ENCODE data around the gene POLE.

POLE gene

GRCh38 chr12:132648616-132649225 lies 38.4 kb downstream of the POLE start:
- no peak for DNase-seq

GRCh38 chr12:132647858-132648257 lies 39.3 kb downstream of the POLE start:
- DNase-seq = no peak

- DNase-seq = no peak
Observed at GRCh38 chr12:132646850-132647249, 40.3 kb downstream of the POLE start.

- DNase-seq = no peak
Observed at GRCh38 chr12:132642846-132643835, 44.0 kb downstream of the POLE start.

- no peak for DNase-seq
Observed at GRCh38 chr12:132641811-132642650, 45.1 kb downstream of the POLE start.

- no peak for DNase-seq
Observed at GRCh38 chr12:132640936-132641335, 46.2 kb downstream of the POLE start.

GRCh38 chr12:132639956-132640520 lies 47.1 kb downstream of the POLE start:
- no peak for DNase-seq

GRCh38 chr12:132638541-132639408 lies 48.4 kb downstream of the POLE start:
- DNase-seq = no peak

- DNase-seq = no peak
Observed at GRCh38 chr12:132637811-132638210, 49.3 kb downstream of the POLE start.

GRCh38 chr12:132635076-132635955 lies 51.8 kb downstream of the POLE start:
- no peak for DNase-seq

GRCh38 chr12:132634411-132634990 lies 52.6 kb downstream of the POLE start:
- DNase-seq = no peak

- DNase-seq = no peak
Observed at GRCh38 chr12:132633901-132634300, 53.2 kb downstream of the POLE start.

- no peak for DNase-seq
Observed at GRCh38 chr12:132633398-132633797, 53.7 kb downstream of the POLE start.

- DNase-seq = no peak
Observed at GRCh38 chr12:132632521-132633228, 54.5 kb downstream of the POLE start.

- no peak for DNase-seq
Observed at GRCh38 chr12:132631666-132632065, 55.5 kb downstream of the POLE start.

GRCh38 chr12:132630672-132631071 lies 56.5 kb downstream of the POLE start:
- no peak for DNase-seq

GRCh38 chr12:132629330-132629729 lies 57.8 kb downstream of the POLE start:
- DNase-seq = no peak

- DNase-seq = no peak
Observed at GRCh38 chr12:132625731-132626430, 61.3 kb downstream of the POLE start.
